HG02970 (cell line): ENCODE measurements around the gene CDK16.

Experiments used
- ATAC-seq: cut with Tn5 transposase; IDR thresholded peaks from one replicate; pipeline ENCODE4 v1.9.1; 2021; ENCODE audit warnings: mild to moderate bottlenecking, moderate library complexity, moderate number of reproducible peaks; ENCODE audit not compliant: unreplicated experiment, low FRiP score

The CDK16 gene

DNA sequence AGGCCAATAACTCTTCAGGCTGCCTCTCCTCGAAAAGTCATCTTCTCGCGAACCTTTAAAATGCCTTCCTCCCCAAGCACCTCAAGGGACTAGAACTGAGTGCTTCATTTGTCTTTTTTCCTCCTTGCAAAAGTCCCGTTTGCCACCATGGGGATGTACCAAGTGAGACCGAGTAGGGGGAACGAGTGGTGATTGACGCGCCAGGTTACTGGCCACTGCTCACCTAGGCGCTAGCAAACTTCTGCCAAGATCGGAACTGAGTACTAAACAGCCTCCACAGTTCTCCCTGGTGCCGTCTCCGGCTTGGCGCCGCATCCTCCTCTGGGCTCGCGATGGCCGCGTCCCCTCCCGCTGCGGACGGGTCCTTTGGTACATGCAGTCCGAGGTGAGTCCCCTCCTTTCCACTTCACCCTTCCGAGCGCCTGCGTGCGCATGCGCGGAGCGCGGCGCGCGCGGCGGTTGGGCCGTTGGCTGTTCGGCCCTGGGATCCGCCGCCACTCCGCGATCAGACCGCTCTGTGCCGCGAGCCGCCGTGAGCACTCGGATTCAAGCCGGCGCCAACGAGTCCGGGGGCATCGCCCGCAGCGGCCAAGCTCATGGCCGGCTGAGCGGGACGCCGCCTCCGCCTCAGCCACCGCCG is at the start of gene CDK16:
Gene CDK16 (plus strand): TSS at position 402 of the 640 bp plus-strand sequence. CDS start 4,877 bp downstream, outside the sequence.
- ATAC-seq, result peak; percentile 46

DNA sequence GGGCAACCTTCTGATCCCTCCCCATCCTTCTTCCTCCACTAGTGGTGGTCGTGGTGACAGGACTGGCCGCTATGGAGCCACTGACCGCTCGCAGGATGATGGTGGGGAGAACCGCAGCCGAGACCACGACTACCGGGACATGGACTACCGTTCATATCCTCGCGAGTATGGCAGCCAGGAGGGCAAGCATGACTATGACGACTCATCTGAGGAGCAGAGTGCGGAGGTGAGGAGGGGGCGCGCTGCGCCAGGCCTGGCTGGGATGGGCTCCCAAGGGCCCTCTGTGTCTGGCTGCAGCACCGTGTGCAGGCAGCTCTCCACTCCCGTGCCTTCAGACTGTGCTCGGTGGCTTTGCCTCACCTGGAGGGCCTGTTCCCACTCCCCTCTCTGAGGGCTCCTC is 49.2 kb upstream of the CDK16 start:
- no peak for ATAC-seq

- no peak for ATAC-seq
Observed at GRCh38 chrX:47169726-47170515, 48.6 kb upstream of the CDK16 start.

GRCh38 chrX:47170861-47171692 is 47.4 kb upstream of the CDK16 start:
- ATAC-seq, result no peak

DNA sequence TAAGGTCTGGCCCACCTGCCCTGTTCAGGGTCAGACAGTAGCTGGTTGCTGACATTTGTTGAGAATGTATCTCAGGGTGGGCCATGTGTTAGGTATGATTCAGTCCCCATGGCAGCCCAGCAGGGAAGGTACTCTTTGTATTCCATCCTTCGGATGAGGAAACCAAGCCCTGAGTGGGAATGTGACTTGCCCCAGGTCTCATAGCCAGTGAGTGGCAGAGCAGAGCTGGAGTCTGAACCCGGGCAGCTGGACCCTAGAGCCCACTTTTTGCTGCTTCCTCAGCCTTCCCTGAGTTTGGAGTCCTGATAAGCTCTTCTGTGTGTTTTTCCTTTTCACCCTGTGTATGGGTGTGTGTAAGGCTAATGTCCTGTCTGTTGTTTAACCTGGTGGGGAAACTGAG is 46.5 kb upstream of the CDK16 start:
- no peak for ATAC-seq

DNA sequence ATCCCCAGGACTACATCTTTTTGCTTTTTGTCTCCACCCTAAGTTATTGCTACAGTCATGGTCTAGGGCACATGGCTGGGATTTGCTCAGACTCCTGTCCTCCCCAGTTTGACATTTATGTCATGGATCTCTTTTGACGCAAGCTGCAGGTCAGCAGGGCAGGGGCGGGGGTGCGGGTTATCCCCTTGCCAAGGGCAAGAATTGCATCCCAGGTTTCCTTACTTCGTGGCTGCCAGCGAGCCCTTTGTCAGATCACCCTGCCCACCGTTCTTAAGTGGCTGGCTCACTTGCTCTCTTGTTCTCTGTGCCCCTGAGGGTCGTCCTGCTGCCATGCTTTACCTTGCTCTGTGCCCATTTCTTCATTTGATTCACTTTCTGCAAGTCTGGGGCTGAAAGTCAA is 45.9 kb upstream of the CDK16 start:
- ATAC-seq, result no peak

- ATAC-seq, result no peak
Observed at GRCh38 chrX:47172971-47173792, 45.3 kb upstream of the CDK16 start.

DNA sequence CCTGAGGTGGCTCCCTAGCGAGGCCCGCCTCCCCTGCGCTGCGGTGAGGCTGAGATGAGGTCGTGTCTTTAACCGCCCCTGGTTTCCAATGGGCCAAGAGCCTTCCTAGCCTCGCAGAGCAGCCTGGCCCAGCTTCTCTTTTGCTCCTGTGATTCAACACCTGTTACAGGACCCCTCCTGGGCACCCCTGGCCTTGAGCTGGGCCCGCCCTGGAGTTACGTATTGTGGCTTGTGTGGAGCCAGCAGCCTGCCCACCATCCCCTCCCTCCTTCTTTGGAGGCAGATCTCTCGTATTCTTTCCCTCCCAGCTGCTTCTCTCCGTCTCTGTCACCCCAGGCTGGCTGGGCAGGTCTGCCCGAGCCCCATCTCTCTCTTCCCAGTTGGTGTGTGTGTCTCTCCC is 44.1 kb upstream of the CDK16 start:
- ATAC-seq, result no peak

GRCh38 chrX:47174846-47175587 is 43.5 kb upstream of the CDK16 start:
- no peak for ATAC-seq

GRCh38 chrX:47175588-47175980 is 42.9 kb upstream of the CDK16 start:
- no peak for ATAC-seq

GRCh38 chrX:47176101-47176740 is 42.3 kb upstream of the CDK16 start:
- ATAC-seq, result no peak

DNA sequence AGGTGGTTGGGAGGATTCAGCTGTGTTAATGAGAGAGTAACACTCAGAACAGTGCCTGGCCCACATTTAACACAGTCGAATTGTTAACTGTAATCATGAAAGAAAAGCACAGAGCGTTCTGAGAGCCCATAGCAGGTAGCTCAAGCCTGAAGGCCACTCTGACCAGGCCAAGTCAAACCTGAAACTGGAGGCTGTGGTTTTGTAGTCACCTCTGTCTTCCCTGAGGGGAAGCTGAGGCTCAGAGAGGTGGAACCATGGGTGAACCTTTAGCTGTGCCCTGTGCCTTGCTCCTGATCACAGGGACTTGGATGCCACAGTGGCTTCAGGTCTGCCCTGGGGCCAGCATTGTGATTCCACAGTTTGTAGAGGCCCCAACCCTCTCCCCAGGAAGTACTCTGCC is 41.4 kb upstream of the CDK16 start:
- ATAC-seq, result no peak

GRCh38 chrX:47178337-47178736 is 40.1 kb upstream of the CDK16 start:
- ATAC-seq, result no peak

DNA sequence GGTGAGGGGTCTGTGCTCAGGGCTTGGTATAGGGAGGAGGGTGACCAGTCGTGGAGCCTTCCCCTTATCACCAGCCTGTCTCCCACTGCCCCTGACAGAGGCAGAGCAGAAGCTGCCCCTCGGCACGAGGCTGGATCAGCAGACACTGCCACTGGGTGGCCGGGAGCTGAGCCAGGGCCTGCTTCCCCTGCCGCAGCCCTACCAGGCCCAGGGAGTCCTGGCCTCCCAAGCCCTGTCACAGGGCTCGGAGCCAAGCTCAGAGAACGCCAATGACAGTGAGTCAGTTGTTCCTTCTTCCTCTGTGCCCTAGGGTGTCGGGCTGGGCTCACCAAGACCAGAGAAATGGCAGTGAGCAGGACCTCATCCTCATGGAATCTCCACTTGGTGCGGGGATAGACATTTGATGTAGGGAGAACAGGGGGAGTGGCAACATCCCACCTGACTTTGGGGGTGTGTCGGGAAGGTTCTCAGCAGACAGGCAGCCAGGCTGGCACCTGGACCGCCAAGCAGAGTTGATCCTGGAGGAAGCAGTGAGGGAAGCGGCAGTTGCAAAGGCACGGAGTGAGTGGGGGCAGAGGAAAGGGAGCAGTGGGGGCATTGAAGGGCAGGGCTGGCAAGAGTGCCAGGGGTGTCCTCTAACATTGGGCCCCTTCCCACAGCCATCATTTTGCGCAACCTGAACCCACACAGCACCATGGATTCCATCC is 39.1 kb upstream of the CDK16 start:
- ATAC-seq, result no peak

- no peak for ATAC-seq
Observed at GRCh38 chrX:47179928-47180255, 38.6 kb upstream of the CDK16 start.

- ATAC-seq, result no peak
Observed at GRCh38 chrX:47180346-47180745, 38.1 kb upstream of the CDK16 start.

- ATAC-seq, result no peak
Observed at GRCh38 chrX:47181301-47181700, 37.2 kb upstream of the CDK16 start.

GRCh38 chrX:47182106-47182700 is 36.3 kb upstream of the CDK16 start:
- ATAC-seq, result no peak
